B cell (primary cell): ENCODE data around the gene GASK1B. TPM values are rescaled to one million over a fixed set of nuclear protein-coding genes. Genes with fewer than 3 reads are reported as not detected.
A peak's percentile ranks its signal among the peaks of the same experiment; 100 is the strongest.

Experiments used
- ATAC-seq: fragments of 200-7000 bp; cut with Tn5 transposase; one replicate; pipeline ENCODE4 v1.10.0; 2021; ENCODE audit warnings: low read depth, mild to moderate bottlenecking, moderate number of reproducible peaks, moderate library complexity
- CTCF ChIA-PET: fragments of 350-600 bp; sonication (Branson Sonifier 250); formaldehyde crosslinking; loops from one replicate; lab custom pipeline; 2021; ENCODE audit warnings: antibody characterized with exemption, inconsistent platforms; lab: Charles Lee
- POLR2A ChIA-PET: fragments of 350-600 bp; sonication (Branson Sonifier 250); formaldehyde crosslinking; loops from one replicate; lab custom pipeline; 2021; ENCODE audit warnings: antibody characterized with exemption; lab: Charles Lee
- DNase-seq: peaks from one replicate; pipeline ENCODE4 v3.0.0; 2013
- H2AFZ ChIP-seq: 2 replicates; pipeline ENCODE4 v1.6.1; 2012; ENCODE audit warnings: mild to moderate bottlenecking, low read depth, low read length; ENCODE audit not compliant: insufficient read depth, poor library complexity, severe bottlenecking
- H3K27ac ChIP-seq, 2 donors: 1 replicate in 1 of 2; 2 replicates in 1 of 2; pipeline ENCODE4 v1.5.1; 2012 to 2013; ENCODE audit warnings: low read length in 2 of 2, mild to moderate bottlenecking in 2 of 2, moderate library complexity in 1 of 2
- H3K27me3 ChIP-seq, 4 experiments: fragments of 200-600 bp in 1 of 4; sonication (generic) in 1 of 4; replicated peaks in 1 of 4; 1 replicate in 2 of 4; 2 replicates in 2 of 4; pipeline versions ENCODE4 v1.6.1 to v1.7.0; 2013 to 2016; ENCODE audit warnings: low read length in 3 of 4, mild to moderate bottlenecking in 2 of 4, mixed read lengths in 1 of 4, moderate library complexity in 1 of 4; ENCODE audit not compliant: insufficient read depth in 4 of 4, control insufficient read depth in 3 of 4; ENCODE audit errors: control extremely low read depth in 1 of 4
- H3K36me3 ChIP-seq, 2 experiments: replicated peaks in 1 of 2; 1 replicate in 1 of 2; 2 replicates in 1 of 2; pipeline versions ENCODE4 v1.6.1 to v1.7.1; 2013; ENCODE audit warnings: low read length in 1 of 2; ENCODE audit not compliant: insufficient read depth in 2 of 2, control insufficient read depth in 1 of 2; ENCODE audit errors: control extremely low read depth in 1 of 2, extremely low read depth in 1 of 2
- H3K4me1 ChIP-seq, 2 donors: fragments of 200-600 bp in 1 of 2; sonication (generic) in 1 of 2; 1 replicate in 1 of 2; 2 replicates in 1 of 2; pipeline versions ENCODE4 v1.5.1 to v1.6.1; 2013 to 2017; ENCODE audit warnings: low read length in 2 of 2; ENCODE audit not compliant: control insufficient read depth in 2 of 2, insufficient read depth in 2 of 2
- H3K4me2 ChIP-seq: replicated peaks from 2 replicates; pipeline ENCODE3; 2012; ENCODE audit warnings: mild to moderate bottlenecking, low read depth, low read length; ENCODE audit not compliant: poor library complexity, severe bottlenecking
- H3K4me3 ChIP-seq, 5 experiments: fragments of 200-600 bp in 1 of 5; sonication (generic) in 1 of 5; 1 replicate in 3 of 5; 2 replicates in 2 of 5; pipeline versions ENCODE4 v1.5.1 to v1.7.0; 2011 to 2016; ENCODE audit warnings: low read length in 4 of 5, mild to moderate bottlenecking in 4 of 5, low read depth in 2 of 5, control low read depth in 1 of 5, moderate library complexity in 1 of 5; ENCODE audit not compliant: insufficient read depth in 1 of 5; ENCODE audit errors: control extremely low read depth in 1 of 5, extremely low read depth in 1 of 5
- H3K79me2 ChIP-seq: fragments of 200-600 bp; sonication (generic); one replicate; pipeline ENCODE4 v1.6.0; 2016; ENCODE audit warnings: low read length; ENCODE audit not compliant: control insufficient read depth, insufficient read depth
- H3K9ac ChIP-seq: fragments of 200-600 bp; sonication (generic); 2 replicates; pipeline ENCODE4 v1.6.1; 2017; ENCODE audit warnings: mild to moderate bottlenecking, low read length, moderate library complexity
- H3K9me3 ChIP-seq, 3 donors: one replicate each; pipeline versions ENCODE4 v1.6.1 to v1.7.1; 2013; ENCODE audit warnings: low read length in 2 of 3; ENCODE audit not compliant: control insufficient read depth in 2 of 3, insufficient read depth in 1 of 3; ENCODE audit errors: control extremely low read depth in 1 of 3
- H4K20me1 ChIP-seq: 2 replicates; pipeline ENCODE4 v1.6.0; 2012; ENCODE audit warnings: mild to moderate bottlenecking, low read length; ENCODE audit not compliant: insufficient read depth, control insufficient read depth, poor library complexity, severe bottlenecking
- H3K27ac Mint-ChIP-seq: one replicate; pipeline ENCODE4 v1.8.0; 2021; ENCODE audit warnings: mixed read lengths
- H3K27me3 Mint-ChIP-seq: one replicate; pipeline ENCODE4 v1.8.0; 2021; ENCODE audit warnings: mixed read lengths
- H3K4me1 Mint-ChIP-seq: one replicate; pipeline ENCODE4 v1.8.0; 2021; ENCODE audit warnings: mixed read lengths
- H3K4me3 Mint-ChIP-seq: one replicate; pipeline ENCODE4 v1.8.0; 2021; ENCODE audit warnings: mixed read lengths
- H3K9me3 Mint-ChIP-seq: one replicate; pipeline ENCODE4 v1.8.0; 2022; ENCODE audit warnings: mixed read lengths; ENCODE audit not compliant: insufficient read depth
- CTCF ChIP-seq: fragments of 200-600 bp; IDR thresholded peaks from one replicate; pipeline ENCODE4 v1.8.0; 2022; ENCODE audit warnings: antibody characterized with exemption, mild to moderate bottlenecking
- EZH2 ChIP-seq: IDR thresholded peaks from 2 replicates; pipeline ENCODE4 v1.6.1; 2012; ENCODE audit warnings: borderline replicate concordance, low read depth, mild to moderate bottlenecking, moderate library complexity, low read length; ENCODE audit not compliant: insufficient read depth, poor library complexity, severe bottlenecking
- WGBS: methylation state at CpG from one replicate; pipeline ENCODE4 v1.1.5; 2013; ENCODE audit warnings: missing lambda C conversion rate; ENCODE audit not compliant: insufficient coverage; 5-methylcytosine and 5-hydroxymethylcytosine counted together
- intact Hi-C: fragments of 100-400 bp; cut with micrococcal nuclease; formaldehyde crosslinking; loops from one replicate; pipeline ENCODE4 v1.10.0; 2022
- polyA plus RNA-seq: library from polyadenylated mRNA; depleted of rRNA; stranded (reverse); fragments of >200 nt; gene quantifications from 2 replicates; pipeline ENCODE4 v1.2.3, GENCODE V29; 2012
- total RNA-seq, 2 donors: library from RNA; stranded (reverse); fragments of 120-200 nt in 1 of 2; gene quantifications; 1 replicate in 1 of 2; 2 replicates in 1 of 2; pipeline versions ENCODE4 v1.2.3 to v1.2.4, GENCODE V29; 2013 to 2022

Gene GASK1B
- total and polyA plus RNA-seq, 2 donors (not counting 1 experiment from before 2014, with no cell fraction given): 0.27 to 0.39 TPM

- DNase-seq (no peak), ATAC-seq (no peak)
- CTCF ChIA-PET: no interaction called here
- H3K79me2 ChIP-seq: no peaks in the 10 kb centered on the region
- no peak overlapping the region for H3K4me2 ChIP-seq
- POLR2A ChIA-PET: no interaction called here
- Mint-ChIP-seq H3K9me3 (no peaks in the 10 kb centered on the region), H3K27ac (no peak overlapping the region), H3K4me1 (peaks cover 17% of the 10 kb centered on the region), H3K27me3 (peaks cover 25% of the 10 kb centered on the region), H3K4me3 (no peak overlapping the region)
- H3K4me1 ChIP-seq: peaks cover 7 to 8% of the 10 kb centered on the region in 2 donors
- no peak overlapping the region for H3K27ac ChIP-seq
- no CpG with 5 or more reads among the region's 2 CpGs for WGBS
- no peak overlapping the region for H3K4me3 ChIP-seq
- no peaks in the 10 kb centered on the region for H3K36me3 ChIP-seq
- TF ChIP-seq EZH2: no peak
- no peak overlapping the region for H2AFZ ChIP-seq
- intact Hi-C loops: no loop called here
- no peak overlapping the region for H3K9ac ChIP-seq
- H3K9me3 ChIP-seq: no peaks in the 10 kb centered on the region
- H4K20me1 ChIP-seq: no peaks in the 10 kb centered on the region
- peaks cover 0 to 7% (median 2%) of the 10 kb centered on the region in 4 experiments for H3K27me3 ChIP-seq
Measured at GRCh38 chr4:158213466-158213865, 40.6 kb upstream of the GASK1B start.

GRCh38 chr4:158211222-158211621 is 38.4 kb upstream of the GASK1B start:
- Histone ChIP-seq H3K9ac (no peak overlapping the region), H3K79me2 (no peaks in the 10 kb centered on the region), H3K9me3 (no peaks in the 10 kb centered on the region), H3K36me3 (no peaks in the 10 kb centered on the region), H3K27me3 (peaks cover 0 to 7% (median 2%) of the 10 kb centered on the region in 4 experiments), H3K4me2 (no peak overlapping the region), H3K4me1 (peaks cover 7 to 8% of the 10 kb centered on the region in 2 donors), H2AFZ (no peak overlapping the region), H3K27ac (no peak overlapping the region), H3K4me3 (no peak overlapping the region), H4K20me1 (no peaks in the 10 kb centered on the region)
- no peak for ATAC-seq
- ChIA-PET CTCF (no interaction called here), POLR2A (no interaction called here)
- intact Hi-C loops: no loop called here
- DNase-seq: no peak
- peaks cover 29% of the 10 kb centered on the region for H3K27me3 Mint-ChIP-seq
- H3K4me1 Mint-ChIP-seq: peaks cover 17% of the 10 kb centered on the region
- no peaks in the 10 kb centered on the region for H3K9me3 Mint-ChIP-seq
- no peak overlapping the region for H3K27ac Mint-ChIP-seq
- H3K4me3 Mint-ChIP-seq: peak overlapping the region; percentile 20
- TF ChIP-seq EZH2 (no peak), CTCF (no peak)
- WGBS: no CpG with 5 or more reads among the region's 3 CpGs
